Stimulated activated CD8-positive, alpha-beta memory T cell treated with anti-CD3 and anti-CD28 coated beads, Interleukin-15, amount 100 ng/mL, for 1 hour (primary cell): ENCODE data around the gene OXTR.

ENCODE experiments used
- DNase-seq: peaks from one replicate; pipeline ENCODE4 v3.0.0-alpha.2; 2020; ENCODE audit warnings: low read depth

Gene OXTR

GRCh38 chr3:8767667-8768363, 1.6 kb downstream of the OXTR start:
- DNase-seq, result no peak

- DNase-seq, result no peak
Measured at GRCh38 chr3:8767256-8767666, 2.2 kb downstream of the OXTR start.

GRCh38 chr3:8766148-8766547, 3.3 kb downstream of the OXTR start:
- no peak for DNase-seq

- DNase-seq, result no peak
Measured at GRCh38 chr3:8765528-8765927, 3.9 kb downstream of the OXTR start.

- DNase-seq, result no peak
Measured at GRCh38 chr3:8764528-8764927, 4.9 kb downstream of the OXTR start.

GRCh38 chr3:8762607-8763377, 6.6 kb downstream of the OXTR start:
- DNase-seq, result no peak

GRCh38 chr3:8761866-8762265, 7.5 kb downstream of the OXTR start:
- no peak for DNase-seq

- DNase-seq, result no peak
Measured at GRCh38 chr3:8760506-8760905, 8.9 kb downstream of the OXTR start.

- no peak for DNase-seq
Measured at GRCh38 chr3:8760091-8760490, 9.3 kb downstream of the OXTR start.

GRCh38 chr3:8759038-8759707, 10.2 kb downstream of the OXTR start:
- DNase-seq, result no peak

- DNase-seq, result no peak
Measured at GRCh38 chr3:8757551-8758518, 11.6 kb downstream of the OXTR start.

GRCh38 chr3:8756671-8757070, 12.7 kb downstream of the OXTR start:
- DNase-seq, result no peak

GRCh38 chr3:8755564-8756237, 13.7 kb downstream of the OXTR start:
- no peak for DNase-seq

- no peak for DNase-seq
Measured at GRCh38 chr3:8755097-8755496, 14.3 kb downstream of the OXTR start.

GRCh38 chr3:8752832-8753231, 16.6 kb downstream of the OXTR start:
- no peak for DNase-seq

GRCh38 chr3:8749316-8749715, 20.1 kb downstream of the OXTR start:
- DNase-seq, result no peak

GRCh38 chr3:8746780-8747345, 22.6 kb downstream of the OXTR start:
- DNase-seq, result no peak

GRCh38 chr3:8745619-8746370, 23.6 kb downstream of the OXTR start:
- DNase-seq, result no peak

GRCh38 chr3:8743911-8744310, 25.5 kb downstream of the OXTR start:
- DNase-seq, result no peak

GRCh38 chr3:8743021-8743601, 26.3 kb downstream of the OXTR start:
- DNase-seq, result no peak
